Upper lobe of left lung (tissue), 4 donors: ENCODE results near the gene CLEC20A.

Experiments used
- POLR2A ChIP-seq, 4 donors: fragments of 450-650 bp; IDR thresholded peaks; one replicate each; pipeline ENCODE4 v1.5.1; 2016 to 2017; ENCODE audit warnings: antibody characterized with exemption in 4 of 4, mild to moderate bottlenecking in 2 of 4
- POLR2AphosphoS5 ChIP-seq, 2 donors: sonication (generic); formaldehyde crosslinking; IDR thresholded peaks; one replicate each; pipeline ENCODE4 v1.5.1; 2017; ENCODE audit warnings: antibody characterized with exemption in 2 of 2
- TF ChIP-seq, protein P1 (sequence below), 6 experiments: fragments of 450-650 bp in 4 of 6; fragments of 200-600 bp in 2 of 6; sonication (generic) in 2 of 6; IDR thresholded peaks; one replicate each; pipeline ENCODE4 v1.5.1; 2016 to 2019; ENCODE audit warnings: antibody characterized with exemption in 6 of 6

DNA sequence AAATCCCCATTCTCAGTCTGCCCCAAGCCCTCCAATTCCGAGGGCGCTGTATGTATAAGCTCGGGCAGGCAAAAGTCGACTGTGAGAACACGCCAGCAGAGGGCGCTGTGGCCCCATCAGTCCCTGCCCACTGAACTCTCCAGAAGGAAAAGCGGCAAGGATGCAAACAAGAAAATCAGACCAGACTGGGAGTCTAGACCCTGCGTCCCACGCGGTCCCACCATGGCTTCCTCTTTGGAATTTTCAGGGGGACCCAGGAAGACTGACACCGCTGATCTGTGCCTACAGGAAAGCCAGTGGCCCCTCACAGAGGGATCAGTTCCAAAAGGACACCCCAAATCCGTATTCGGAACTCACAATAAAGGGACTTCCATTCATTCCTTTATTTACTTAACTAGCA, 35.6 kb upstream of the CLEC20A start:
- TF ChIP-seq, protein P1, sequence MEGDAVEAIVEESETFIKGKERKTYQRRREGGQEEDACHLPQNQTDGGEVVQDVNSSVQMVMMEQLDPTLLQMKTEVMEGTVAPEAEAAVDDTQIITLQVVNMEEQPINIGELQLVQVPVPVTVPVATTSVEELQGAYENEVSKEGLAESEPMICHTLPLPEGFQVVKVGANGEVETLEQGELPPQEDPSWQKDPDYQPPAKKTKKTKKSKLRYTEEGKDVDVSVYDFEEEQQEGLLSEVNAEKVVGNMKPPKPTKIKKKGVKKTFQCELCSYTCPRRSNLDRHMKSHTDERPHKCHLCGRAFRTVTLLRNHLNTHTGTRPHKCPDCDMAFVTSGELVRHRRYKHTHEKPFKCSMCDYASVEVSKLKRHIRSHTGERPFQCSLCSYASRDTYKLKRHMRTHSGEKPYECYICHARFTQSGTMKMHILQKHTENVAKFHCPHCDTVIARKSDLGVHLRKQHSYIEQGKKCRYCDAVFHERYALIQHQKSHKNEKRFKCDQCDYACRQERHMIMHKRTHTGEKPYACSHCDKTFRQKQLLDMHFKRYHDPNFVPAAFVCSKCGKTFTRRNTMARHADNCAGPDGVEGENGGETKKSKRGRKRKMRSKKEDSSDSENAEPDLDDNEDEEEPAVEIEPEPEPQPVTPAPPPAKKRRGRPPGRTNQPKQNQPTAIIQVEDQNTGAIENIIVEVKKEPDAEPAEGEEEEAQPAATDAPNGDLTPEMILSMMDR (IDR thresholded peaks at IDR 0.05) = peak; percentile 78 to 91 (median 84)
- no peak for TF ChIP-seq POLR2A (IDR thresholded peaks at IDR 0.05)
- TF ChIP-seq POLR2AphosphoS5 (IDR thresholded peaks at IDR 0.05) = no peak
